ENCODE results near the gene KCP.
"Not testable (repeated sequence)": the region's sequence is repeated elsewhere in the genome, so short reads cannot be mapped to it uniquely, and the experiment has no call there.

KCP gene

DNA sequence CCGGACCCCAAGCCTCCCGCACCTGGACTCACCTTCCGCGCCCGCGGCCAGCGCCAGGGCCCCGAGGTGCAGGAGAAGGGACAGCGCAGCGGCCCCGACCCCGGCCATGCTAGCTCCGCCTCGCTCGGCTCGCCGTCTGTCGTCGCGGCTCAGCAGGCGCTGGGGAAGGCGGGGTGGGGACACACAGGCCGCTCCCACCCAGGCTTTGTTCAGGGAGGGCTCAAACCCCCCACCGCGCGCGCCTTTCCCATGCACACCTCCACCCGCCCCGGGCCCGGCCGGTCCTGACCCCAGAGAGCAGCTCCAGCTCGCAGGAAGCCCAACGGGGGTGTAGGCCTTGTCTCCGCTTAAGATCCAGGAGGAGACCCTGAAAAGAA is at the start of gene KCP:
KCP (minus strand) TSS at position 141 of the 377 bp plus-strand sequence; CDS start at position 108, 33 bp downstream.
- DNase-seq: no peak

DNA sequence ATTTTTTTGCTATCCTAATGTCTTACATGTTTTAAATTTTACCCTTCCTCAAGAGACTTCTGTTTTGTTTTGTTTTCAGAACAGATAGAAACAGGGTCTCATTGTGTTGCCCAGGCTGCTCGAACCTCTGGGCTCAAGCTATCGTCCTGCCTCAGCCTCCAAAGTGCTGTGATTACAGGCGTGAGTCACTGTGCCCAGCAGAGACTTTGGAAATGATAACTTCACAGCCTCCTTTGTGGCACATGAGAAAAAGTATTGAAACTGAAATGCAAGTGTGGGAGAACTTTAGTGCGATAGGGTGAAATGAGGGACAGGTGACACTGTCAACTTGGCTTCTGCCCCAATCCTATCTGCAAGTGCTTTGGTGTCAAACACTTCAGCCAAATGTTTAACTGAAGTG is 48.8 kb upstream of the KCP start:
- no peak for DNase-seq

DNA sequence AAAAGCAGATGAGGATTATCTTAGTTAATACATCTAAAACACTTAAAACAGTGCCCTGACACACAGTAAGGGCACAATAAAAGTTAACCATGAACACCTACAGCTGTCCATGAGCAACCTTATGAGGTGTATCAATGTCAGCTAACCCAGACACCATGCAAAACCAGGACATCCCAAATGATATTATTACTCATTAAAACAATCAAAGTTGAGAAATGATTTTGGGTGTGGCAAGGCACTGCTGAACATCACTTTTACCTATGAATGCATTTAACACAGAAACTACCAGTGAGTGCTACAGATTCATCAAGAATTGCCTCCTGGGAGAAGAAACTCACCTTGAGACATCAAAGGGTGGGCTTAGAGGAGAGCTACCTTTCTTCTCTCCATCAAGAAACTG is 45.5 kb upstream of the KCP start:
- no peak for DNase-seq

DNA sequence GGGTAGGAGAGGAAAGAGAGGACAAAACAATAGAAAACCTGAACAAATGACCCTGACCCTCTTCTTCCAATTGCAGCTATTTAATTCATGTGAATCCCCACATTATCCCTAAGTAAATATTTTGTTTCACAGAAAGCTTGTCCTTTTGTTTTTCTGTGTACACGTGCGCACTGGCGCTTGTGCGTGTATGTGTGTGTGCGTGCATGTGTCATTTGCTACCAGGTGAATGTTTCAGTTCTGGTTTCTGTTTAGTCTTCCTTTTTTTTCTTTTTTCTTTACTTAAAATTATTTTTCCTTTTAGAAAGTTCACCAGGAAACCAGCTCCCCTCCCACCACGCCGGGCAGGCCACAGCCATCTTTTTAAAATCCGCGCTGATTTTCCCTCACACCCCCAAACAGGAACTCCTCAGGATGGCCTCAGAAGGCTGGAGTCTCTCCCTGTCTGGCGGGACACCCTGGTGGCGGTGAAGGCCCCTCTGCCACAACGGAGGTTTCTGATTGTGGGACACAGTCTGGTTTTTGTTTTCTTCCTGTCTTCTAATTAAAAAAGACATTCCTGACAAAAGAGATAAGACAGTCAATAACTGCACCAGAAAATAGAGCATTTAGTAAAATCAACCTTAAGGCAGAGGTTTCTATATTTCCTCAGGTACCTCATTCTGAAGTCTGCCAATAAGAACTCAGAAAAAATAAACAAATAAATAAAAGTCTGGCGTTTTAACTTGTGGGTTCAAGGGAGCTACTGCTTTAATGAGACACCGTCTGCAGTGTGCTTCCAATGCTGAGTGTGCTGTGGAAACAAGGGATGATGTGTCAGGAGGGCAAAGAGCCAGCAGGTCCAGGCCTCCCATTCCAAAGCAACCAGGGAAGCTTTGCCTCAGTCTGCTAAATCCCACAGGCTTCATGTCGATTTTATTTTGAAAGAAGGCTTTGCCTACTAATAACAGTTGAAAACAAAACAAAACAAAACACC is 44.6 kb upstream of the KCP start:
- no peak for DNase-seq

DNA sequence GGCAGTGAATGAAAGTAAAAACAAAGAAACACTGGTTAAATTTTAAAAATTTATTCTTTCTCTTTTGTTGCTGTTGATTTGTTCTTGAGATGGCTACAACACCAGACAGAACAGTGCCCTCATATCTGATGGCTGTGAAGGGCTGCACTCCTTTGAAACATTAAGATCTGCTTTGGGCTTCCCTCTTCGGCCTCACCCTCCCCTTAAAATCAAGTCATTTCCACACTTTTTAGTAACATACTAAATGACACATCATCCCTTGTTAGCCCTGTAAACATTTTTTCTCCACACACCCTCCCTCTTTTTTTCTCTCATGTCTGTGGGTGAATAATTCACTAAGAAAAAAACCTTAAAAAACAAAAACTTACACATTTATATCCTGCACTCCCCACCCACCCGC is 43.6 kb upstream of the KCP start:
- DNase-seq: no peak

DNA sequence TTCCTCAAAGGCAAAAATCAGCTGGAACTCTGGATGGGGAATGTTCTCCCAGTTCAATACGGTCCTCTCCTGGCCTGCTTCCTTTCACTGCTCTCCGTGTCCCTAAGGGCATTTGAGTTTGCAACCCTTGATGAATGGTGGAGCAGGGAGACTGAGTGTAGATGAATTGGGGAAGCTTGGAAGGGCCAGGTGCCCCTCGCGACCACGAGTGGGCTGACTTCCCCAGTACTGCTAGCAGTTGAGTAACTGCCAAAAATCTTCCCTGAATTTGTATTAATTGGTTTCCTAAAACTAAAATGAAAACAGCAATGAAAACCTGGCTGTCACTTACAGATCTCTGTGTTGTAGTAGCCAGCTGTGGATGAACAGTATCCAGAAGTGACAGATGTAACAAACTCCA is 40.8 kb upstream of the KCP start:
- DNase-seq: no peak

DNA sequence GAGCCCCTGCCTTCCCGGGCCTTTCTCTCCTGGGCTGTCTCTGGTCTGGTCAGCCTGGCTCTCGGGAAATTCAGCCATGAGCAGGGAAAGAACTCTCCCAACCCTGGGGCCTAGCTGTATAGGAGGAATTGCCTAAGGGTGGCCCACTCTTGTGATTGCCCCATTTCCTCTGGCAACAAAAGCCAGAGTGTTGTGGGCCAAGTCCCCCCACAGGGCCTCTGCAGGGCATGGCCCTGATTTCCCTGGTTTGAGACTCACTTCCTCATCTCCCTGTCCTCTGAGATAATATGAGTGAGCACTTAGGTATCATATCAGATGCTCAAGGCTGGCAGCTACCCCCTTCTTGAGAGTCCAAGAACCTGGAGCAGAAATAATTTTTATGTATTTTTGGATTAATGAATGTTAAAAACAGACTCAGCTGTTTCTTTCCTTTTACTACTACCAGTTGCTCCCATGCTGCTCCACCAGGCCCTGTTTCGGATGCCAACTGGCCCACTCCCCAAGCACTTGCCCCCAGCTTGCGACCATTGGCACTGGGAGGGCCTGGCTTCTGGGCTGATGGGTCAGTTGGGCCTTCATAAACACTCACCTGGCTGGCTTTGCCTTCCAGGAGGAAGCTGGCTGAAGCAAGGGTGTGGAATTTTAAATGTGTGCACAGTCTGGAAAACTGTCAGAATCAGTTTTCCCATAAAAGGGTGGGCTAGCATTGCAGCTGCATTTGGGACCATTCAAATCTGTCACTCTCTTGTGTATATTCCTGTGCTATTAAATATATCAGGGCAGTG is 38.7 kb upstream of the KCP start:
- DNase-seq: no peak

DNA sequence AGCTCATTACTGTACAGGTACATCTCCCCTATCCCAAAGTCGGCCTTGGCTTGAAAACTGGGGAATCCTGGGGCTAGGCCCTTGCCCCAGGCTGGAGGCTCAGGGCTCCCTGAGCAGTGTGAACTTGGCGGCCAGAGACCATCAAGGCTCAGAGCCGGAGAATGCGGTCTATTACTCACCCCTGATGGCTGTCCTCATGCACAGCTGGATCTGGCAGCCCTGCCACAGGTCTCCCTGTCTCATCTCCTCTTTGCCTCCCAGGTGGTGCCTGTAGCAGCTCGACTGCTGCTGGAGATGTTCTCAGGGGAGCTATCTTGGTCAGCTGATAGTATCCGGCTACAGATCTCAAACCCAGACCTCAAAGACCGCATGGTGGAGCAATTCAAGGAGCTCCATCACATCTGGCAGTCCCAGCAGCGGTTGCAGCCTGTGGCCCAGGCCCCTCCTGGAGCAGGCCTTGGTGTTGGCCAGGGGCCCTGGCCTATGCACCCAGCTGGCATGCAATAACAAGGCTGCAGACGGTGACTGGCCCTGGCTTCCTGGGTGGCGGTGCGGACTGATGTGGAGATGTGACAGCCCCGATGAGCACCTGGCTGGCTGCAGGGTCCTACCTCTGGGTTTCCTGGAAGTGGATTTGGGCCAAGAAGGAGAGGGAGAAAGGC is 37.9 kb upstream of the KCP start:
- no peak for DNase-seq

DNA sequence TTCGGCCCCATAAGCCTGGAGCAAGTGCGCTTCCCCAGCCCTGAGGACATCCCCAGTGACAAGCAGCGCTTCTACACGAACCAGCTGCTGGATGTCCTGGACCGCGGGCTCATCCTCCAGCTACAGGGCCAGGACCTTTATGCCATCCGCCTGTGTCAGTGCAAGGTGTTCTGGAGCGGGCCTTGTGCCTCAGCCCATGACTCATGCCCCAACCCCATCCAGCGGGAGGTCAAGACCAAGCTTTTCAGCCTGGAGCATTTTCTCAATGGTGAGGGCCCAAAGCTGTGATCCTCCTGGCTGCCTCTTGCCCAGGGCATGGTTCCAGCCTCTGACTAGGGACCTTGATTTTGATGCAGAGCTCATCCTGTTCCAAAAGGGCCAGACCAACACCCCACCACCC is 37.3 kb upstream of the KCP start:
- DNase-seq: no peak

DNA sequence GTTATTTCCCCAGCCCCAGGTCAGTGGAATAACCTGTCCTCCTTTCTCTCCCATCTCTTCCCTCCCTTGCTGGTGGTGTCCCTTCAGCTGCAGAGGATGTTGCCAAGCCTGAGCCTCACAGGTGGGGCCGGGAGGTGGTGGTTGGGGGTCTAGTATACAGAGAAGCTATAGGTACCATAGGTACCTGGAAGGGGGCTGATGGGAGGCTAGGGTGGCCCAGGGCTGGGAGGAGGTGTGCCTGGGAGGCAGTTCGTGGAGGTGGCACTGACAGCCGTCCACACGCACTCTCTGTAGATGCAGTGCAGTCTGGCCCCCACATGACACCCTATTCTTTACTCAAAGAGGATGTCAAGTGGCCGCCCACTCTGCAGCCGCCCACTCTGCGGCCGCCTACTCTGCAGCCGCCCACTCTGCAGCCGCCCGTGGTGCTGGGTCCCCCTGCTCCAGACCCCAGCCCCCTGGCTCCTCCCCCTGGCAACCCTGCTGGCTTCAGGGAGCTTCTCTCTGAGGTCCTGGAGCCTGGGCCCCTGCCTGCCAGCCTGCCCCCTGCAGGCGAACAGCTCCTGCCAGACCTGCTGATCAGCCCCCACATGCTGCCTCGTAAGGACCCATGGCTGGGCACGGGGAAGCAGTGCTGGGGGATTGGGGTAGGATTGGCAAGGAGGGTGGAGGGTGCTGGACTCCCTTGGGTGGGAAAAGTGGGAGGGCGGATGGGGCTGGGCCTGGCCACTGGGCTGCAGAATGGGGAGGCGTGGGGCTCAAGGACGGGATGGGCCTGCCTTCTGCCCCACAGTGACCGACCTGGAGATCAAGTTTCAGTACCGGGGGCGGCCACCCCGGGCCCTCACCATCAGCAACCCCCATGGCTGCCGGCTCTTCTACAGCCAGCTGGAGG is 36.7 kb upstream of the KCP start:
- no peak for DNase-seq

DNA sequence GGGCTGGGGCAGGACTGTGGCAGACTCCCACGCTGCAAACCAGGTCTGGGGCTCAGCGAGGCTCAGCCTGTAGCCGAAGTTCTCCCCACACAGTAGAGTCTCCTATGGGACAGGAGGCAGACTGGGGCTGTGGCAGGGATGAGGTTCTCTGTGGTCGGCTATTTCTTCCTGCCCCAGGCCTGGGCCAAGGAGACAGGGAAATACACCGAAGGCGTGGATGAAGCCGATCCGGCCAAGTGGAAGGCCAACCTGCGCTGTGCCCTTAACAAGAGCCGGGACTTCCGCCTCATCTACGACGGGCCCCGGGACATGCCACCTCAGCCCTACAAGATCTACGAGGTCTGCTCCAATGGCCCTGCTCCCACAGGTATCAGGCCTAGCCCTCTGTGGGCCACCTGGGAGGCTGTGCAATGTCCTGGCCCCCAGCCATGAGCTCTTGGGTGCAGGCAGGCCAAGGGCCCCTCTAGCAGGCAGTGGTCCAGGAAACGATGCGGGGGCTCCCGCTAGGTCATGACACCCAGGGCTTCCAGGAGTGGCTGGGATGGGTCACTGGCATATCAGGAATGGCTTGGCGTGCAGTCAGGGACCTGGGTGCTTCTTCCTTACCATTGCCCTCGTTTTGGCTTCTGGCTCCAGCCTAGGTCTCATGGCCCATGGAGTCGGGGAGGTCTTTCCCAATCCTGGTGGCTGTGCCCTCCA is 35.3 kb upstream of the KCP start:
- DNase-seq: no peak

DNA sequence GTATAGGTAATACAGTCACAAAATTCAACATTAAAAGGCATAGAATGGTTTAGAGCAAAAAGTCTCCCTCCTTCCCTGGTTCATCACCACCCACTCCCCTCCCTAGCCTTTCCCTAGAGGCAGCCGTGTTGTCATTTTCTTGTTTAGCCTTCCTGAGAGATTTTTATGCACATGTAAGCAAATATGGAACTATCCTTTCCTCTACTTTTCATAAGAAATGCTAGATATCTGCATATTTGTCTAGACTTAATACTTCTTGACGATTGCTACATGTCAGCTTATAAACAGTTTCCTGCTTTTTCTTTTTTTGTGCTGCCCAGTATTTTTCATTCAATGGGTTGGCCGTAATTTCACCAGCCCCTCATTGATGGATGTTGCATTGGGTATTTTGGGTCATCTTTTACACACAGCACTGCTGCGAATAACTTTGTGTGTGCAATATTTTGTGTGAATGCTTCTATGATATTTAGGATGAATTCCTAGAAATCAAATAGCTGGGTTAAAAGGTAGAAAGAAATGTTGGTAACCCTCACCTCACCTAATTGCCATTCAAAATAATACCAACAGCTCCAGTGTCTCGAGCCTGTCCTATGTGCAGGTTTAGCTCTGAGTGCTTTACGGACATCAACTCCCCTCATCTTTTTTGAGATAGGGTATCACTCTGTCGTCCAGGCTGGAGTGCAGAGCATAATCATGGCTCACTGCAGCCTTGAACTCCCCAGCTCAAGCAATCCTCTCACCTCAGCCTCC is 34.2 kb upstream of the KCP start:
- no peak for DNase-seq

DNA sequence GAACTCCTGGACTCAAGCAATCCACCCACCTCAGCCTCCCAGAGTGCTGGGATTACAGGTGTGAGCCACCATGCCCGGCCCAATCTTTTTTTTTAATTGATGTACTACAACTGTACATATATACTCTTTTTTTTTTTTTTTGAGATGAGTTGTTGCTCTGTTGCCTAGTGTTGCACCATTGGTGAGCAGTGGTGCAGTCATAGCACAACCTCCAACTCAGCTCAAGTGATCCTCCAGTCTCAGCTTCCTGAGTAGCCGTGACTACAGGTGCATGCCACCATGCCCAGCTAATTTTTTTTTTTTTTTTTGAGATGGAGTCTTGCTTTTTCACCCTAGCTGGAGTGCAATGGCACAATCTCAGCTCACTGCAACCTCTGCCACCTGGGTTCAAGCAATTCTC is 32.7 kb upstream of the KCP start:
- DNase-seq: not testable (repeated sequence)

DNA sequence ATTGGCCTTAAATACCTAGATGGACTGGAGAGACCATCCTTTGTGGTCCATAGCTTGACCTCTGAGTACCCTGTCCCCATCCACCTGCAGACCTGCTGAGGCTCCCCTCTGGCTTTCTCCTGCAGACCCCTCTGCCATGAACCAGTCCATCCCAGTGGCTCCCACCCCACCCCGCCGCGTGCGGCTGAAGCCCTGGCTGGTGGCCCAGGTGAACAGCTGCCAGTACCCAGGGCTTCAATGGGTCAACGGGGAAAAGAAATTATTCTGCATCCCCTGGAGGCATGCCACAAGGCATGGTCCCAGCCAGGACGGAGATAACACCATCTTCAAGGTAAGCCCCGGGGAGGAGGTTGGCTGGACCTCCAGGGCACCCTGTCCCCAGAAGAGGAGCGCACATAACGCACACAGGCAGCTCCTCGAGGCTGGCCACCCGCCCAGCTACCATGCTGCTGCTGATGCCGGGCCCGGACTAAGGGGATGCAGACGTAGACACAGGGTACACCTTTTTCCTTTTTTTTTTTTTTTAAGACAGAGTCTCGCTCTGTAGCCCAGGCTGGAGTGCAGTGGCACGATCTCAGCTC is 31.5 kb upstream of the KCP start:
- DNase-seq: no peak

DNA sequence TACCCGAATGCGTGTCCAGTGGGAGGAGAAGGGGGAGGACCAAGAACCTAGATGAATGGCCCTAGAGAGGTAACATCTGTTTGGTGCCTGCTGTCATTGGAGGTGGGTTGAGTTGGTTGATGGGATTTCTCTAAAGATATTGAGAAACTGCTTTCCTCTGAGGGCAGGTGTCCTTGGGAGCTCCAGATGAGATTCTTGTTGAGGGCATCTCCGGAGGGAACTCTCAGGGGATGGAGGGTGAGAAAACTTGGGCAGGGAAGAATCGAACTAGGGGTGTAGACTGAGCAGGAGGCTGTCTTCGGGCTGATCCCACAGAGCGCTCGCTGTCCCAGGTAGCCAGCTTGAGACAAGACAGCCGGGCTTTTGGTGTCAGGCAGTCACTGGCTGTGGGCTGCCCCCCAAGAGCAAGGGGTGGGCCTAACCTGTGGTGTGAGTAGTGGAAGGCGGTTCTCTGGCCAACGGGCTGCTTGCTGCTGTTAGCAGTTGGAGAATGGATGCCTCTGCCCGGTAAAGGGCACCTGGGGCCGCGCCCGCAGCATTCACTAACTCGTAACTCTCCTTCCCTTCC is 30.9 kb upstream of the KCP start:
- no peak for DNase-seq

DNA sequence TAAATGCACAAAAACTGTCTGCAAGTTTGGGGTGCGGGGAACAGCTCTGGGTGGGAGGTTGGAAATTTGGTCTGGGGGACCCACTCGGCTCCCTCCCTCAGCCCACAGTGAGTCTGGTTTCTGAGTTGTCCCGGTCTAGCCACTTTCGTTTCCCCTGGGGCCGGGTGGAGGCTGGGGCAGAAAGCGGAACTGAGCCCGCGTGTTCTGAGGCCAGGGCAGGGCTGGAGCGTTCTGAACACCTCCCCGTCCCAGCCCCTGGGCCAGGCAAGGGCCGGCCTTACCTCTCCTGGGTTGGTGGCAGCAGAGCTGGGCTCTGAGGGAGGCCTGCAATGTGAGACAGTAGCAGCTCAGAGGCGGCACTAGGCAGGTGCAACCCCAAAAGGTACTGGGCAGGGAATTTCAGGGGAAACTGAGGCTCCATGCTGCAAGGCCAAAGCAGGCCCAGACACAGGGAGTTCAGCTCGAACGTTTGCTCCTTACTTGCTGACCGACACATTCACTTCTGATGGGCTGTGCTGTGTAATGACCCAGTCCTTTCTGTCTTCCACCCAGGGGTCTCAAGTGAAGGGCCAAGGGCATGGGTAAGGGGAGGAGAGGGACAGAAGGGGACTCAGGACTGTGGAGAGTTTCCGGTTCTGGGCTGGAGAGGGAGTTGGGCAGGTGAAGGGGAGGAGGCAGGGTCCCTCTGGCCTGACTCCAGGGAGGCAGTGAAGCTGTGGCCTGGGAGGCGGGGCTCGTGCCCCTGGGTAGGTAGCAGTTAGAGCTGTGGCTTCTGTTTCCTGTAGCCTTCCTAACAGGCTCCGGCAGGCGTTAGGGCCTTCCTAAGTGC is 30.2 kb upstream of the KCP start:
- DNase-seq: peak; percentile 76

DNA sequence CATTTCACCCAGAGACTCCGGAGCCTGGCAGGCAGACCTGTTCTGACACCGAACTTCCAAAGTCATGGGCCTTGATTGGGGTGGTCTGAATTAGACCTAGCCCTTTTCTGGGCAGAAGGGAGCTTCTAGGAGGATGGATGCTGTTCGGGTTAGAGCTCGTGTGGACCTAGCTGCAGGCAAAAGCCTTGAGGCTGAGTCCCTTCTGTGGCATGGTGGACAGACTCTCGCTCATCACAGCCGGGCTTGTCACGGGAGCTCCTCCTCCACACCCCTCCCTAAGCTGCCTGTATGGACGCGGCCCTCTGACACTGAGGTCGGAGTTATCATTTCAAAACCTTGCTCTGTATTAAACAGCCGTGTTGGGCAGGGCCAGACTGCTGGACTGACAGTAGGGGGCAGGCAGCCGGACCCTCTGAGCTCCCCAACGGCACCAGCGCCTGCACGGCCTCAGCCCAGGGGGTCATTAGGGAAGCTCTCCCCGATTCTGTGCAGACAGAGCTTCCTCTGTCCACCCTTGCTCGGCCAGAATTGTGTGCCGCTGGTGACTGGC is 29.4 kb upstream of the KCP start:
- peak; percentile 27 for DNase-seq

DNA sequence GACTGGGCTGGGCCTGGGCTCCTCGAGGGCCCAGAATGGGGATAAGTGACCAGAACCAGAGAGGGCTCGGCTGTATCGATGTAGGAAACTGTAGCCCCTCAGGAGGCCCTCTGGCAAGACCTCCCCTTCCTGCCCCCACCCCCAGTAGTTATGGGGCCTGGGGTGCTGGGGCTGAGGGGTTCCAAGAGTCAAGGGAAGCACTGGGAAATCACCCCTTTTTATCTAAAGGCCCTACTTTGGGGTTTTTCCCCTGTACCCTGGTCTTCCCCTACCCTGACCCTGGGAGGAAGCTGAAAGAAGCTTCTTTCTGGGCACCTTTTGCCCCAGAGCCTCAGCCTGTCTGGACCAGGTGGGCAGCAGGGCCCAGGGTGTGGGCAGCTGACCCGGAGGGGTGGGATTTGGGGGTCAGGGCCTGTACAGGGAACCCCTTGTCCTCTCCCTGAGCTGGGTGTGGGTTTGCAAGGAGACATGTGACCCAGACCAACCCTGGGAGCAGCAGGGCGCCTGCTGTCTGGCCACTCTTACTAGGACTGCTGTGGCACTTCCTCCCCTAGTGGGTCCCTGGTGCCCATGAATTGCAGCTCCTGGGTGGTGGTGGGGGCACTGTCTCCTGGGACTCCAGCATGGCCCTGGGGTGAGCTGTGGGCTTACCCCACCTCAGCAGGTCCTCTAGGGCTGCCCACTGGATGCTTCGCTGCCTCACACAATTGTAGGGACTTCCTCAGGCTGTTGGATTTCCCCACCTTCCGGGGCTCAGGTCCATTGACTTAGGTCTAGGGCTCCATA is 28.8 kb upstream of the KCP start:
- DNase-seq: peak; percentile 45

Measured in CD4-positive, alpha-beta T cell treated with Interferon gamma for 1 hour (primary cell).